Neural progenitor cell (in vitro differentiated cells): ENCODE measurements around the gene MSH2.
"Not testable (repeated sequence)": the region's sequence is repeated elsewhere in the genome, so short reads cannot be mapped to it uniquely, and the experiment has no call there.

ENCODE experiments used
- EZH2phosphoT487 ChIP-seq: fragments of 200-600 bp; sonication (generic); IDR thresholded peaks from 2 replicates; pipeline ENCODE4 v1.6.1; 2017; ENCODE audit warnings: antibody characterized with exemption
- TF ChIP-seq, protein P1 (sequence below): fragments of 200-600 bp; sonication (generic); IDR thresholded peaks from 2 replicates; pipeline ENCODE4 v1.5.1; 2017; ENCODE audit warnings: antibody characterized with exemption, mild to moderate bottlenecking

DNA sequence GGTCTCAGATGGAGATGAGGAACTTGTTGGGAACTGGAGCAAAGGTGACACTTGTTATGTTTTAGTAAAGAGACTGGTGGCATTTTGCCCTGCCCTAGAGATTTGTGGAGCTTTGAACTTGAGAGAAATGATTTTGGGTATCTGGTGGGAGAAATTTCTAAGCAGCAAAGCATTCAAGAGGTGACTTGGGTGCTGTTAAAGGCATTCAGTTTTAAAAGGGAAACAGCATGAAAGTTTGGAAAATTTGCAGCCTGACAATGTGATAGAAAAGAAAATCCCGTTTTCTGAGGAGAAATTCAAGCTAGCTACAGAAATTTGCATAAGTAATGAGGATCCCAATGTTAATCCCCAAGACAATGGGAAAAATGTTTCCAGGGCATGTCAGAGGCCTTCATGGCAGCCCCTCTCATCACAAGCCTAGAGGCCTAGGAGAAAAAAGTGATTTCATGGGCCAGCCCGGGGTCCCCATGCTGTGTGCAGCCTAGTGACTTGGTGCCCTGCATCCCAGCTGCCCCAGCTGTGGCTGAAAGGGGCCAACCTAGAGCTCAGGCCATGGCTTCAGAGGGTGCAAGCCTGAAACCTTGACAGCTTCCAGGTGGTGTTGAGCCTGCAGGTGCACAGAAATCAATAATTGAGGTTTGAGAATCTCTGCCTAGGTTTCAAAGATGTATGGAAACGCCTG is 3.8 kb downstream of the MSH2 start:
- TF ChIP-seq, protein P1, sequence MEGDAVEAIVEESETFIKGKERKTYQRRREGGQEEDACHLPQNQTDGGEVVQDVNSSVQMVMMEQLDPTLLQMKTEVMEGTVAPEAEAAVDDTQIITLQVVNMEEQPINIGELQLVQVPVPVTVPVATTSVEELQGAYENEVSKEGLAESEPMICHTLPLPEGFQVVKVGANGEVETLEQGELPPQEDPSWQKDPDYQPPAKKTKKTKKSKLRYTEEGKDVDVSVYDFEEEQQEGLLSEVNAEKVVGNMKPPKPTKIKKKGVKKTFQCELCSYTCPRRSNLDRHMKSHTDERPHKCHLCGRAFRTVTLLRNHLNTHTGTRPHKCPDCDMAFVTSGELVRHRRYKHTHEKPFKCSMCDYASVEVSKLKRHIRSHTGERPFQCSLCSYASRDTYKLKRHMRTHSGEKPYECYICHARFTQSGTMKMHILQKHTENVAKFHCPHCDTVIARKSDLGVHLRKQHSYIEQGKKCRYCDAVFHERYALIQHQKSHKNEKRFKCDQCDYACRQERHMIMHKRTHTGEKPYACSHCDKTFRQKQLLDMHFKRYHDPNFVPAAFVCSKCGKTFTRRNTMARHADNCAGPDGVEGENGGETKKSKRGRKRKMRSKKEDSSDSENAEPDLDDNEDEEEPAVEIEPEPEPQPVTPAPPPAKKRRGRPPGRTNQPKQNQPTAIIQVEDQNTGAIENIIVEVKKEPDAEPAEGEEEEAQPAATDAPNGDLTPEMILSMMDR: not testable (repeated sequence)
- not testable (repeated sequence) for TF ChIP-seq EZH2phosphoT487
